Esophagus muscularis mucosa (tissue), 4 donors: ENCODE data around the gene ST7.

Experiments
- CTCF ChIP-seq, 3 experiments: fragments of 200-600 bp in 2 of 3; fragments of 450-650 bp in 1 of 3; sonication (generic) in 2 of 3; IDR thresholded peaks; one replicate each; pipeline ENCODE4 v1.5.1; 2017 to 2019; ENCODE audit warnings: antibody characterized with exemption in 3 of 3, mild to moderate bottlenecking in 2 of 3, moderate library complexity in 1 of 3
- EP300 ChIP-seq: sonication (generic); formaldehyde crosslinking; IDR thresholded peaks from one replicate; pipeline ENCODE4 v1.6.1; 2017; ENCODE audit warnings: antibody characterized with exemption
- POLR2A ChIP-seq: fragments of 450-650 bp; IDR thresholded peaks from one replicate; pipeline ENCODE4 v1.6.1; 2017; ENCODE audit warnings: antibody characterized with exemption, moderate library complexity, mild to moderate bottlenecking, low read depth

GRCh38 chr7:116920359-116920758, 32.9 kb upstream of the ST7 start:
- no peak for TF ChIP-seq CTCF (IDR thresholded peaks at IDR 0.05)
- no peak for TF ChIP-seq POLR2A
- TF ChIP-seq EP300: no peak
